HL-60 (cell line): ENCODE measurements around the gene PRICKLE4.

Experiments used
- CTCF ChIP-seq: IDR thresholded peaks from one replicate; pipeline ENCODE4 v1.5.1; 2011; ENCODE audit warnings: low read length, control low read depth, inconsistent platforms; ENCODE audit not compliant: insufficient read depth
- GABPA ChIP-seq: IDR thresholded peaks from 2 replicates; pipeline ENCODE4 v1.6.1; 2012; ENCODE audit warnings: low read depth
- POLR2AphosphoS5 ChIP-seq: IDR thresholded peaks from 2 replicates; pipeline ENCODE4 v1.6.1; 2012; ENCODE audit warnings: low read depth
- REST ChIP-seq: IDR thresholded peaks from 2 replicates; pipeline ENCODE4 v1.6.1; 2012; ENCODE audit warnings: low read depth; ENCODE audit not compliant: insufficient replicate concordance

GRCh38 chr6:41798901-41799558, 18.4 kb downstream of the PRICKLE4 start:
- TF ChIP-seq CTCF (no peak), POLR2AphosphoS5 (no peak), REST (no peak), GABPA (no peak)
